Measurements from ENCODE around the gene UBE2QL1. TPM values are rescaled to one million over a fixed set of nuclear protein-coding genes. Genes with fewer than 3 reads are reported as not detected.

Gene UBE2QL1
- total RNA-seq, 1 donor, result not detected

- no peak for TF ChIP-seq CTCF (IDR thresholded peaks at IDR 0.05; ENCODE audit: insufficient read depth, low read depth, low read length)
- no peak for DNase-seq (ENCODE audit: low read depth)
Observed at GRCh38 chr5:6405591-6405990, 43.1 kb upstream of the UBE2QL1 start.

GRCh38 chr5:6407558-6408259 is 41.0 kb upstream of the UBE2QL1 start:
- DNase-seq (ENCODE audit: low read depth), result no peak
- H3K4me3 ChIP-seq (ENCODE audit: low read depth, low read length), result no peak overlapping the region
- TF ChIP-seq CTCF (IDR thresholded peaks at IDR 0.05; ENCODE audit: insufficient read depth, low read depth, low read length), result no peak

More at GRCh38 chr5:6405591-6405990, 43.1 kb upstream of the UBE2QL1 start:
- no peak overlapping the region for H3K4me3 ChIP-seq (ENCODE audit: low read depth, low read length)

GRCh38 chr5:6408260-6408596 is 40.4 kb upstream of the UBE2QL1 start:
- no peak overlapping the region for H3K4me3 ChIP-seq (ENCODE audit: low read depth, low read length)
- no peak for TF ChIP-seq CTCF (IDR thresholded peaks at IDR 0.05; ENCODE audit: insufficient read depth, low read depth, low read length)

GRCh38 chr5:6408627-6409446 is 39.8 kb upstream of the UBE2QL1 start:
- TF ChIP-seq CTCF (IDR thresholded peaks at IDR 0.05; ENCODE audit: insufficient read depth, low read depth, low read length), result no peak

More at GRCh38 chr5:6408260-6408596, 40.4 kb upstream of the UBE2QL1 start:
- DNase-seq (ENCODE audit: low read depth), result no peak

GRCh38 chr5:6410421-6410820 is 38.2 kb upstream of the UBE2QL1 start:
- no peak for TF ChIP-seq CTCF (IDR thresholded peaks at IDR 0.05; ENCODE audit: insufficient read depth, low read depth, low read length)
- no peak for DNase-seq (ENCODE audit: low read depth)

More at GRCh38 chr5:6408627-6409446, 39.8 kb upstream of the UBE2QL1 start:
- no peak overlapping the region for H3K4me3 ChIP-seq (ENCODE audit: low read depth, low read length)
- DNase-seq (ENCODE audit: low read depth), result peak; percentile 34

GRCh38 chr5:6411141-6411540 is 37.5 kb upstream of the UBE2QL1 start:
- DNase-seq (ENCODE audit: low read depth), result no peak
- no peak for TF ChIP-seq CTCF (IDR thresholded peaks at IDR 0.05; ENCODE audit: insufficient read depth, low read depth, low read length)
- no peak overlapping the region for H3K4me3 ChIP-seq (ENCODE audit: low read depth, low read length)

More at GRCh38 chr5:6410421-6410820, 38.2 kb upstream of the UBE2QL1 start:
- no peak overlapping the region for H3K4me3 ChIP-seq (ENCODE audit: low read depth, low read length)

All from fibroblast of villous mesenchyme (primary cell).